ENCODE measurements around the gene LMO1.

Gene LMO1

GRCh38 chr11:8249482-8249881 lies 14.2 kb downstream of the LMO1 start:
- in situ Hi-C loops (cut with MboI; ENCODE audit: low sequenced_read_pairs): loop anchor here (25.0 kb wide), 1 partner anchor 313 kb away; no protein-coding TSS in a partner anchor

GRCh38 chr11:8248786-8249185 lies 14.9 kb downstream of the LMO1 start:
- in situ Hi-C loops (cut with MboI; ENCODE audit: low sequenced_read_pairs): loop anchor here (25.0 kb wide), 1 partner anchor 314 kb away; no protein-coding TSS in a partner anchor

GRCh38 chr11:8247312-8247711 lies 16.4 kb downstream of the LMO1 start:
- in situ Hi-C loops (cut with MboI; ENCODE audit: low sequenced_read_pairs): loop anchor here (25.0 kb wide), 1 partner anchor 315 kb away; no protein-coding TSS in a partner anchor

- in situ Hi-C loops (cut with MboI; ENCODE audit: low sequenced_read_pairs): loop anchor here (25.0 kb wide), 1 partner anchor 319 kb away; no protein-coding TSS in a partner anchor
These were observed 20.2 kb downstream of the LMO1 start for GRCh38 chr11:8243458-8243857.

GRCh38 chr11:8242499-8243280 lies 21.0 kb downstream of the LMO1 start:
- in situ Hi-C loops (cut with MboI; ENCODE audit: low sequenced_read_pairs): loop anchor here (25.0 kb wide), 1 partner anchor 320 kb away; no protein-coding TSS in a partner anchor

GRCh38 chr11:8242118-8242475 lies 21.6 kb downstream of the LMO1 start:
- in situ Hi-C loops (cut with MboI; ENCODE audit: low sequenced_read_pairs): loop anchor here (25.0 kb wide), 1 partner anchor 320 kb away; no protein-coding TSS in a partner anchor

GRCh38 chr11:8241373-8242117 lies 22.1 kb downstream of the LMO1 start:
- in situ Hi-C loops (cut with MboI; ENCODE audit: low sequenced_read_pairs): loop anchor here (25.0 kb wide), 1 partner anchor 321 kb away; no protein-coding TSS in a partner anchor

- in situ Hi-C loops (cut with MboI; ENCODE audit: low sequenced_read_pairs): loop anchor here (25.0 kb wide), 1 partner anchor 323 kb away; no protein-coding TSS in a partner anchor
These were observed 24.0 kb downstream of the LMO1 start for GRCh38 chr11:8239536-8240228.

- in situ Hi-C loops (cut with MboI; ENCODE audit: low sequenced_read_pairs): loop anchor here (25.0 kb wide), 1 partner anchor 323 kb away; no protein-coding TSS in a partner anchor
These were observed 24.6 kb downstream of the LMO1 start for GRCh38 chr11:8239040-8239439.

GRCh38 chr11:8237453-8237852 lies 26.2 kb downstream of the LMO1 start:
- in situ Hi-C loops (cut with MboI; ENCODE audit: low sequenced_read_pairs): loop anchor here (25.0 kb wide), 1 partner anchor 325 kb away; no protein-coding TSS in a partner anchor

- in situ Hi-C loops (cut with MboI; ENCODE audit: low sequenced_read_pairs): loop anchor here (25.0 kb wide), 1 partner anchor 326 kb away; no protein-coding TSS in a partner anchor
These were observed 27.8 kb downstream of the LMO1 start for GRCh38 chr11:8235925-8236324.

- in situ Hi-C loops (cut with MboI; ENCODE audit: low sequenced_read_pairs): loop anchor here (25.0 kb wide), 1 partner anchor 327 kb away; no protein-coding TSS in a partner anchor
These were observed 28.8 kb downstream of the LMO1 start for GRCh38 chr11:8234910-8235309.

- in situ Hi-C loops (cut with MboI; ENCODE audit: low sequenced_read_pairs): loop anchor here (25.0 kb wide), 1 partner anchor 328 kb away; no protein-coding TSS in a partner anchor
These were observed 29.3 kb downstream of the LMO1 start for GRCh38 chr11:8234425-8234821.

- in situ Hi-C loops (cut with MboI; ENCODE audit: low sequenced_read_pairs): loop anchor here (25.0 kb wide), 1 partner anchor 328 kb away; no protein-coding TSS in a partner anchor
These were observed 29.8 kb downstream of the LMO1 start for GRCh38 chr11:8233691-8234424.

GRCh38 chr11:8232849-8233606 lies 30.6 kb downstream of the LMO1 start:
- in situ Hi-C loops (cut with MboI; ENCODE audit: low sequenced_read_pairs): loop anchor here (25.0 kb wide), 1 partner anchor 329 kb away; no protein-coding TSS in a partner anchor

- in situ Hi-C loops (cut with MboI; ENCODE audit: low sequenced_read_pairs): loop anchor here (25.0 kb wide), 1 partner anchor 330 kb away; no protein-coding TSS in a partner anchor
These were observed 31.3 kb downstream of the LMO1 start for GRCh38 chr11:8232414-8232813.

GRCh38 chr11:8231979-8232378 lies 31.7 kb downstream of the LMO1 start:
- in situ Hi-C loops (cut with MboI; ENCODE audit: low sequenced_read_pairs): loop anchor here (25.0 kb wide), 1 partner anchor 330 kb away; no protein-coding TSS in a partner anchor

- in situ Hi-C loops (cut with MboI; ENCODE audit: low sequenced_read_pairs): loop anchor here (25.0 kb wide), 1 partner anchor 331 kb away; no protein-coding TSS in a partner anchor
These were observed 32.5 kb downstream of the LMO1 start for GRCh38 chr11:8230921-8231847.
